SK-N-SH (cell line): Measurements from ENCODE around the gene EXOC4.

Source experiments
- CHD2 ChIP-seq: fragments of 150-350 bp; IDR thresholded peaks from 2 replicates; pipeline ENCODE4 v1.6.1; 2018; ENCODE audit warnings: low read length; ENCODE audit not compliant: partially characterized antibody
- EZH2phosphoT487 ChIP-seq: fragments of 200-600 bp; sonication (generic); IDR thresholded peaks from 2 replicates; pipeline ENCODE4 v1.6.1; 2017; ENCODE audit warnings: low read depth, mixed run types, mild to moderate bottlenecking, antibody characterized with exemption, moderate library complexity, borderline replicate concordance
- FOXJ3 ChIP-seq: sonication (generic); formaldehyde crosslinking; IDR thresholded peaks from 2 replicates; pipeline ENCODE4 v1.5.1; 2020; ENCODE audit warnings: mild to moderate bottlenecking, missing genetic modification reagents
- MEF2A ChIP-seq: IDR thresholded peaks from 2 replicates; pipeline ENCODE4 v1.4.0; 2012; ENCODE audit warnings: low read depth, borderline replicate concordance
- POLR2AphosphoS5 ChIP-seq: IDR thresholded peaks from 2 replicates; pipeline ENCODE4 v1.6.1; 2012; ENCODE audit warnings: low read depth, low read length
- RAD21 ChIP-seq: IDR thresholded peaks from 2 replicates; pipeline ENCODE4 v1.6.1; 2012; ENCODE audit warnings: mild to moderate bottlenecking, low read length
- RCOR1 ChIP-seq: fragments of 150-350 bp; IDR thresholded peaks from 2 replicates; pipeline ENCODE4 v1.6.1; 2017; ENCODE audit warnings: antibody characterized with exemption, low read length
- SIN3A ChIP-seq: IDR thresholded peaks from 2 replicates; pipeline ENCODE4 v1.6.1; 2012; ENCODE audit warnings: low read depth, mild to moderate bottlenecking, low read length, moderate library complexity, borderline replicate concordance
- TCF12 ChIP-seq: IDR thresholded peaks from 2 replicates; pipeline ENCODE4 v1.4.0; 2012
- TF ChIP-seq, protein P1 (sequence below): fragments of 200-600 bp; sonication (generic); IDR thresholded peaks from 2 replicates; pipeline ENCODE4 v1.6.1; 2017; ENCODE audit warnings: antibody characterized with exemption, mild to moderate bottlenecking, moderate library complexity

DNA sequence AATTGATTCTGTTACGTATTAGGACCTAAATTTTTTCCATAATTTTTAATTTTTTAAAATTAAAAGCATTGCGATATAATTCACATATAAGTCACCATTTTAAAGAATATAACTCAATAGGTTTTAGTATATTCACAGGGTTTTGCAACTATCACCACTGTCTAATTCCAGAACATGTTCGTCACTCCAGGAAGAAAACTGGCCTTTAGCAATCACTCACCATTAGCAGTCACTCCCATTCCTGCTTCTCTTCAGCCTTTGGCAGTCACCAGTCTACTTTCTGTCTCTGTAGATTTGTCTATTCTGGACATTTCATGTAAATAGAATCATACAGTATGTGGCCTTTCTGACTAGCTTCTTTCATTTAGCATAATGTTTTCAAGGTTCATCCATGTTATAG is 176.5 kb downstream of the EXOC4 start:
- TF ChIP-seq POLR2AphosphoS5 (no peak), CHD2 (no peak), SIN3A (no peak), TCF12 (no peak), RCOR1 (no peak), EZH2phosphoT487 (no peak), MEF2A (no peak), RAD21 (no peak), FOXJ3 (CRISPR knock-in tag) (no peak)
- TF ChIP-seq, protein P1, sequence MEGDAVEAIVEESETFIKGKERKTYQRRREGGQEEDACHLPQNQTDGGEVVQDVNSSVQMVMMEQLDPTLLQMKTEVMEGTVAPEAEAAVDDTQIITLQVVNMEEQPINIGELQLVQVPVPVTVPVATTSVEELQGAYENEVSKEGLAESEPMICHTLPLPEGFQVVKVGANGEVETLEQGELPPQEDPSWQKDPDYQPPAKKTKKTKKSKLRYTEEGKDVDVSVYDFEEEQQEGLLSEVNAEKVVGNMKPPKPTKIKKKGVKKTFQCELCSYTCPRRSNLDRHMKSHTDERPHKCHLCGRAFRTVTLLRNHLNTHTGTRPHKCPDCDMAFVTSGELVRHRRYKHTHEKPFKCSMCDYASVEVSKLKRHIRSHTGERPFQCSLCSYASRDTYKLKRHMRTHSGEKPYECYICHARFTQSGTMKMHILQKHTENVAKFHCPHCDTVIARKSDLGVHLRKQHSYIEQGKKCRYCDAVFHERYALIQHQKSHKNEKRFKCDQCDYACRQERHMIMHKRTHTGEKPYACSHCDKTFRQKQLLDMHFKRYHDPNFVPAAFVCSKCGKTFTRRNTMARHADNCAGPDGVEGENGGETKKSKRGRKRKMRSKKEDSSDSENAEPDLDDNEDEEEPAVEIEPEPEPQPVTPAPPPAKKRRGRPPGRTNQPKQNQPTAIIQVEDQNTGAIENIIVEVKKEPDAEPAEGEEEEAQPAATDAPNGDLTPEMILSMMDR: no peak
